SK-N-SH treated with all-trans-retinoic acid at 6 μM for 48 hours (cell line): ENCODE data around the gene MSH5.

Experiments used
- ATAC-seq: fragments of 200-7000 bp; cut with Tn5 transposase; 3 replicates; pipeline ENCODE4 v1.9.1; 2020; ENCODE audit warnings: mild to moderate bottlenecking, moderate library complexity
- ARNTL ChIP-seq: fragments of 450-650 bp; formaldehyde crosslinking; IDR thresholded peaks from 2 replicates; pipeline ENCODE4 v1.5.0; 2020; ENCODE audit warnings: low read depth, mild to moderate bottlenecking, moderate library complexity, borderline replicate concordance
- BACH2 ChIP-seq: fragments of 250-450 bp; sonication (Bioruptor Pico); IDR thresholded peaks from 2 replicates; pipeline ENCODE4 v1.9.0; 2021; ENCODE audit warnings: mild to moderate bottlenecking, borderline replicate concordance
- CSDC2 ChIP-seq: fragments of 250-450 bp; sonication (Bioruptor Pico); IDR thresholded peaks from 2 replicates; pipeline ENCODE4 v1.5.0; 2020; ENCODE audit warnings: mild to moderate bottlenecking, moderate library complexity
- CSRNP3 ChIP-seq: fragments of 250-450 bp; sonication (Bioruptor Pico); IDR thresholded peaks from 2 replicates; pipeline ENCODE4 v1.5.1; 2021; ENCODE audit warnings: mild to moderate bottlenecking, moderate library complexity
- GLIS3 ChIP-seq: fragments of 250-450 bp; sonication (Bioruptor Pico); IDR thresholded peaks from 2 replicates; pipeline ENCODE4 v1.5.0; 2020; ENCODE audit warnings: mild to moderate bottlenecking, moderate library complexity
- PATZ1 ChIP-seq: fragments of 250-450 bp; sonication (Bioruptor Pico); IDR thresholded peaks from 2 replicates; pipeline ENCODE4 v1.8.0; 2020; ENCODE audit warnings: mild to moderate bottlenecking, moderate library complexity, borderline replicate concordance
- PPARA ChIP-seq: fragments of 250-450 bp; sonication (Bioruptor Pico); IDR thresholded peaks from 2 replicates; pipeline ENCODE4 v1.5.0; 2020; ENCODE audit warnings: mild to moderate bottlenecking, borderline replicate concordance
- TCF4 ChIP-seq: fragments of 250-450 bp; sonication (Bioruptor Pico); IDR thresholded peaks from 2 replicates; pipeline ENCODE4 v1.8.0; 2021; ENCODE audit warnings: mild to moderate bottlenecking, moderate library complexity, borderline replicate concordance
- TOX ChIP-seq: fragments of 250-450 bp; sonication (Bioruptor Pico); IDR thresholded peaks from 2 replicates; pipeline ENCODE4 v1.8.0; 2021; ENCODE audit warnings: mild to moderate bottlenecking, moderate library complexity, borderline replicate concordance
- ZFP30 ChIP-seq: fragments of 450-650 bp; formaldehyde crosslinking; IDR thresholded peaks from 2 replicates; pipeline ENCODE4 v1.5.0; 2022; ENCODE audit warnings: mild to moderate bottlenecking, moderate library complexity
- ZNF565 ChIP-seq: fragments of 450-650 bp; formaldehyde crosslinking; conservative IDR thresholded peaks from 2 replicates; pipeline ENCODE4 v1.5.0; 2020; ENCODE audit warnings: low read depth, mild to moderate bottlenecking, moderate library complexity
- TF ChIP-seq, protein P1 (sequence below): fragments of 250-450 bp; sonication (Bioruptor Pico); IDR thresholded peaks from 2 replicates; pipeline ENCODE4 v1.5.0; 2020; ENCODE audit warnings: mild to moderate bottlenecking, moderate library complexity

Gene MSH5

DNA sequence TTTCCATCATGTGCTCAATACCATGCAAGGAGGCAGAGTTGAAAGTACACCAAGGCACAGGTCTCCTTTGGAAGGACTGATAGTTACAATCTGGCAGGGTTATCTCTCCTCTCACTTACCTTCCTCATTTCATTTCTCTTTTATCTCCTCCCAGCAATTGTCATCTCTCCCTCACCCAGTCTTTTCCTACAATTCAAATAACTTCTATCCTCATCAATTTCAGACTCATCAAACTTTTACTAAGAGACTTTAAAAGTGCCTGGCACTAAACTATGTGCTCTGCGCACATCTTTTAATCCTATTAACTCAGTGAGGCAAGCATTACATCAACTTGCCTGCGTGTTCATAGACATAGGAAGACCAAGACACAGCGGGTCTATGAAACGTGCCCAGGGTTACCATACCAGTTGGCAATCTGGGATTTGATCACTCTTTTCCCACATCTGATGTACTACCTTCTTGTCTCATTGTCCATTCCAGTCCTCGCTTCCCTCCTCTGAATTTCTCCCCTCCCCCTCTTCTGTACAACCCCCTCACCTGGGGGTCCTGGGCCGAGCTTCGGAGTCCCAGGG, 54.6 kb downstream of the MSH5 start (continued):
- no peak for TF ChIP-seq ZNF565 (CRISPR knock-in tag)
- TF ChIP-seq BACH2 (CRISPR knock-in tag) = no peak
- TF ChIP-seq, protein P1, sequence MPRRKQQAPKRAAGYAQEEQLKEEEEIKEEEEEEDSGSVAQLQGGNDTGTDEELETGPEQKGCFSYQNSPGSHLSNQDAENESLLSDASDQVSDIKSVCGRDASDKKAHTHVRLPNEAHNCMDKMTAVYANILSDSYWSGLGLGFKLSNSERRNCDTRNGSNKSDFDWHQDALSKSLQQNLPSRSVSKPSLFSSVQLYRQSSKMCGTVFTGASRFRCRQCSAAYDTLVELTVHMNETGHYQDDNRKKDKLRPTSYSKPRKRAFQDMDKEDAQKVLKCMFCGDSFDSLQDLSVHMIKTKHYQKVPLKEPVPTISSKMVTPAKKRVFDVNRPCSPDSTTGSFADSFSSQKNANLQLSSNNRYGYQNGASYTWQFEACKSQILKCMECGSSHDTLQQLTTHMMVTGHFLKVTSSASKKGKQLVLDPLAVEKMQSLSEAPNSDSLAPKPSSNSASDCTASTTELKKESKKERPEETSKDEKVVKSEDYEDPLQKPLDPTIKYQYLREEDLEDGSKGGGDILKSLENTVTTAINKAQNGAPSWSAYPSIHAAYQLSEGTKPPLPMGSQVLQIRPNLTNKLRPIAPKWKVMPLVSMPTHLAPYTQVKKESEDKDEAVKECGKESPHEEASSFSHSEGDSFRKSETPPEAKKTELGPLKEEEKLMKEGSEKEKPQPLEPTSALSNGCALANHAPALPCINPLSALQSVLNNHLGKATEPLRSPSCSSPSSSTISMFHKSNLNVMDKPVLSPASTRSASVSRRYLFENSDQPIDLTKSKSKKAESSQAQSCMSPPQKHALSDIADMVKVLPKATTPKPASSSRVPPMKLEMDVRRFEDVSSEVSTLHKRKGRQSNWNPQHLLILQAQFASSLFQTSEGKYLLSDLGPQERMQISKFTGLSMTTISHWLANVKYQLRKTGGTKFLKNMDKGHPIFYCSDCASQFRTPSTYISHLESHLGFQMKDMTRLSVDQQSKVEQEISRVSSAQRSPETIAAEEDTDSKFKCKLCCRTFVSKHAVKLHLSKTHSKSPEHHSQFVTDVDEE (CRISPR knock-in tag) = no peak
- no peak for TF ChIP-seq PATZ1 (CRISPR knock-in tag)
- no peak for TF ChIP-seq ZFP30 (CRISPR knock-in tag)
- no peak for TF ChIP-seq PPARA

- peak; percentile 36; the same call in 1 of the 2 replicates for TF ChIP-seq PATZ1 (CRISPR knock-in tag)
- no peak for TF ChIP-seq PPARA
- peak; percentile 42 for ATAC-seq
Observed at GRCh38 chr6:31794866-31795615, 55.2 kb downstream of the MSH5 start.

DNA sequence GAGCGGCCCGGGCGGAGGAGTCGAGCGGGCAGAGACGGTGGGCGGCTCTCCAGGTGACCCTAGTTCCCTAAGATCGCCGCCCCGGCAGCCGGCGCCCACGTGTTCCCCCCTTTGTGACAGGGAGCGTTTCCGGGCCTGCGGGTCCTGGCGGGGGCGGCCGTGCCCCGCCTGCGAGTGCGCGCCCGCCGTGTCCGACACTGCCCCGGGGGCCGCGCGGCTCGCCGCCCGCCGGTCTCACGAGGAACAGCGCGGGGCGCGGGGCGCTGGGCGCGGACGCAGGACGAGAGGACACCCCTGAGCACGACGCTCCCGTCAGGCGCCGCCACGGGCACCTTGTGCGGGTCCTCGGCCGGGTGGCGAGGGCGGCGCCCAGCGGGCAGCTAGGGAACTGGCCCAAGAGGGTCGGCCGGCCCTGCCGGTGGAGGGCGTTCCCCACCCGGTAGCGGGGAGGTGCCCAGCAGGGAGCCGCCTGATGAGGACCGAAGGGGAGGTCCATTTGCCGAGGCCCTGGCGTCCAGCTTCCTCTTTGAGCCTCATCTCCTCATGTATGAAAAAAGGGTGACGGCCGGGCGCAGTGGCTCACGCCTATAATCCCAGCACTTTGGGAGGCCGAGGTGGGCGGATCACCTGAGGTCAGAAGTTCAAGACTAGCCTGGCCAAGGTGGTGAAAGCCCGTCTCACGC, 56.0 kb downstream of the MSH5 start, which contains the start of gene VARS1:
Gene VARS1 (minus strand): TSS at position 137 of the 683 bp plus-strand sequence. CDS start 535 bp downstream, outside the sequence.
- TF ChIP-seq TCF4 (CRISPR knock-in tag) = no peak
- TF ChIP-seq PATZ1 (CRISPR knock-in tag) = no peak
- TF ChIP-seq GLIS3 = no peak
- TF ChIP-seq TOX (CRISPR knock-in tag) = no peak
- TF ChIP-seq CSRNP3 (CRISPR knock-in tag) = no peak
- TF ChIP-seq, protein P1 (CRISPR knock-in tag) = 0 out of 2 replicates have a peak, but pooled peaks have one; percentile 15
- no peak for TF ChIP-seq CSDC2 (CRISPR knock-in tag)
- TF ChIP-seq ARNTL = no peak
- ATAC-seq = peak; percentile 83
